Duodenal mucosa (tissue), 2 donors: ENCODE results near the gene SMARCD1.

Experiments
- H3K27ac ChIP-seq: one replicate; pipeline ENCODE4 v1.7.0; 2013; ENCODE audit warnings: low read depth, low read length
- H3K27me3 ChIP-seq, 2 donors: one replicate each; pipeline ENCODE4 v1.7.0; 2013; ENCODE audit warnings: low read length in 2 of 2, control low read depth in 1 of 2; ENCODE audit not compliant: insufficient read depth in 2 of 2, control insufficient read depth in 1 of 2
- H3K36me3 ChIP-seq, 2 donors: one replicate each; pipeline ENCODE4 v1.7.0; 2013; ENCODE audit warnings: low read length in 2 of 2, control low read depth in 1 of 2; ENCODE audit not compliant: insufficient read depth in 2 of 2, control insufficient read depth in 1 of 2
- H3K4me1 ChIP-seq, 2 donors: one replicate each; pipeline ENCODE4 v1.7.0; 2013; ENCODE audit warnings: low read length in 2 of 2, control low read depth in 1 of 2; ENCODE audit not compliant: insufficient read depth in 2 of 2, control insufficient read depth in 1 of 2
- H3K4me3 ChIP-seq, 2 donors: one replicate each; pipeline ENCODE4 v1.7.0; 2013; ENCODE audit warnings: low read length in 2 of 2, low read depth in 1 of 2
- H3K9ac ChIP-seq, 2 donors: one replicate each; pipeline ENCODE4 v1.7.0; 2013; ENCODE audit warnings: low read length in 2 of 2, low read depth in 1 of 2
- H3K9me3 ChIP-seq, 2 donors: one replicate each; pipeline ENCODE4 v1.7.0; 2013; ENCODE audit warnings: low read length in 2 of 2, control low read depth in 1 of 2; ENCODE audit not compliant: control insufficient read depth in 1 of 2

SMARCD1 gene

GRCh38 chr12:50084775-50085614 lies at the start of gene SMARCD1:
SMARCD1 (plus strand) TSS chr12:50085342; CDS start chr12:50085370, 28 bp downstream.
- peaks cover 19 to 32% of the 10 kb centered on the region in 2 donors for H3K36me3 ChIP-seq
- H3K4me1 ChIP-seq = peaks cover 23 to 32% of the 10 kb centered on the region in 2 donors
- no peaks in the 10 kb centered on the region for H3K9me3 ChIP-seq
- peak within 1 kb of the TSS; percentile 65 for H3K27ac ChIP-seq
- no peaks in the 10 kb centered on the region for H3K27me3 ChIP-seq
- H3K9ac ChIP-seq = peak within 1 kb of the TSS; percentile 69 to 89
- peak within 1 kb of the TSS; percentile 77 to 93 for H3K4me3 ChIP-seq

- H3K36me3 ChIP-seq = no peaks in the 10 kb centered on the region
- H3K9ac ChIP-seq = no peak overlapping the region
- no peaks in the 10 kb centered on the region for H3K9me3 ChIP-seq
- H3K27me3 ChIP-seq = no peaks in the 10 kb centered on the region
- H3K4me1 ChIP-seq = no peaks in the 10 kb centered on the region
- no peak overlapping the region for H3K4me3 ChIP-seq
- H3K27ac ChIP-seq = no peak overlapping the region
Measured at GRCh38 chr12:50038336-50038735, 46.8 kb upstream of the SMARCD1 start.

DNA sequence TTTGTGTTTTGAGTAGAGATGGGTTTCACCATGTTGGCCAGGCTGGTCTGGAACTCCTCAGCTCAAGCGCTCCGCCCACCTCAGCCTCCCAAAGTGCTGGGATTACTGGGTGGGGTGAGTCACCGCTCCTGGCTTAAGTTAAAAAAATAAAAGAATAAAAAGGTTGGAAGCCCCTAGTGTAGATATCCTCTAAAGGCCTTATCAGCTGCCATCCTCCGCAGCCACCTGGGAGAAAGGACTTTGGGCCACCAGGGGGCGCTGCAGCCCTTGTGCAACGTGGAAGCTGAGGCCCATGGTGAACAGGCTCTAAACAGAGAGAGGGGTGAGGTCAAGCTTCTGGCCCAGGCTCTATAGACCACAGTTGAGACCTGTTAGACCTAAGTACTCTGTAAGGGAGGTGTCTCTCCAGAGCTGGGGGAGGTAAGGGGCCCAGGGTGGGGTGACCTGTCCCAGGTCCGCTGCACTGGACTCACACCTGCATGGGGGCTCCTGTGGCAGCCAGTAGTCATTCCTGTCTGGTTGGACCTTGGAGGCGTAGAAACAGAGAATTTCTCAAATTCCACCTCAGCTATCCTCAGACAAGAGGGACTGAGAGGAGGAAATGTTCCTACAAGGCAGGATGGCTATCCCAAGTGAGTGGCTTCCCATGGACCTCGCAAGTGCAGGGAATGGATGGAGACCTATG lies 45.8 kb upstream of the SMARCD1 start:
- Histone ChIP-seq H3K27me3 (no peaks in the 10 kb centered on the region), H3K9ac (no peak overlapping the region)

DNA sequence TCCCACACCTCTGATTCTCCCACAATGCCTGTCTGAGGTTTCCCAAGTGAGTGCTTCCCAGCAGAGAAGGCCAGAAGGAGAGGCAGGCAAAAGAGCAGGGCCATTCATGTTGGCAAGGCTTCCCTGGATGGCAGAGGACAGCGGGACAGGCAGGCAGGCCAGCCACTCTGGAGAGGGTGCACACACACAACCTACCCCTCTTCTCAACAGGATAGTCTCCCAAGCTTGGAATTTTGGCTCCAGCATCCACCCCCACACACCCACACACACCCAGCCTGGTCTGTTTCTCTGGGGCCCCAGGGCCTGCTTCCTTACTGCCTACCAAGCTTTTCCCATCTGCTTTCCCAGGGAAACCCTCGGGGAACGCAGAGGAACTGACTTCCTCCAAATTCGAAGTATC lies 44.5 kb upstream of the SMARCD1 start:
- Histone ChIP-seq H3K27me3 (no peaks in the 10 kb centered on the region), H3K36me3 (no peaks in the 10 kb centered on the region), H3K27ac (no peak overlapping the region), H3K4me3 (no peak overlapping the region), H3K9ac (no peak overlapping the region), H3K4me1 (no peaks in the 10 kb centered on the region), H3K9me3 (no peaks in the 10 kb centered on the region)

More for the DNA sequence above, 45.8 kb upstream of the SMARCD1 start:
- no peak overlapping the region for H3K27ac ChIP-seq
- no peaks in the 10 kb centered on the region for H3K4me1 ChIP-seq
- no peaks in the 10 kb centered on the region for H3K9me3 ChIP-seq
- no peak overlapping the region for H3K4me3 ChIP-seq
- H3K36me3 ChIP-seq = no peaks in the 10 kb centered on the region

DNA sequence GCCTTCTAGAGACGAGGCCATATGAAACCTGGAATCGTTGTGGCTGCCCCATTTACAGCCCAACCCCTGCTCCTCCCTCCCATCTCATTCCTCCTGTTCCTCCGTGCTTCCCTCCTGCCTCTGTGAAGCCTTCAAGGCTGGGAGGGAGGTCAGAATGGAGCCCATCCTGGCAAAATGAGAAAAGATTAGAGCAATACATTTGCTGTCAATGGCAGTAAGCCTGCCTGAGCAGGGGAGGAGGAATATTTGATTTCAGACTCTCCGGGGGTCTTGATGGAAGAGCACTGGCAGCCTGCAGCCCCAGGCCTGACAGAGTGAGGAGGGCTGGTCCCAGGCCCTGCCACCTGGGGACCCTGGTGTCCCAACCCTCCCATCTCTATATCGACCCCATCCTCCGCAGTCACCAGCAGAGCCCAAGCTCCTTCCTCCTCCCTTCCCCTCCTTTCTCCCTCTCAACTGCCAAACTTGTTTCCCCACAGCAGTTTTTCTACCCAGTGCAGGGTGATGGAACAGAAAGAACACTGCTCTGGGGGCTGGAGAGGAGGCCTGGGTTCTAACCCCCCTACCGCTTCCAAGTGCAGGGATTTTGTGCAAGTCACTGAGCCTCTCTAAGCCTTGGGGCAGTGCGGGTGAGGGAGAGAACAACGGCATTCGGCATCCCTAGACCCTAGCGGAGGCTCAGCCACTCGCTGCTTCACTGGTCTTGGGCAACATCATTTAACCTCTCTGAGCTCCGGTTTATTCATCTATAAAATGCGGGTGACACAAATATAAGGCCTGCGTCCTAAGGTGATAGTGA lies 43.9 kb upstream of the SMARCD1 start:
- H3K4me3 ChIP-seq = no peak overlapping the region
- no peaks in the 10 kb centered on the region for H3K27me3 ChIP-seq
- no peak overlapping the region for H3K9ac ChIP-seq
- no peaks in the 10 kb centered on the region for H3K4me1 ChIP-seq
- H3K27ac ChIP-seq = no peak overlapping the region
- no peaks in the 10 kb centered on the region for H3K36me3 ChIP-seq
- H3K9me3 ChIP-seq = no peaks in the 10 kb centered on the region

DNA sequence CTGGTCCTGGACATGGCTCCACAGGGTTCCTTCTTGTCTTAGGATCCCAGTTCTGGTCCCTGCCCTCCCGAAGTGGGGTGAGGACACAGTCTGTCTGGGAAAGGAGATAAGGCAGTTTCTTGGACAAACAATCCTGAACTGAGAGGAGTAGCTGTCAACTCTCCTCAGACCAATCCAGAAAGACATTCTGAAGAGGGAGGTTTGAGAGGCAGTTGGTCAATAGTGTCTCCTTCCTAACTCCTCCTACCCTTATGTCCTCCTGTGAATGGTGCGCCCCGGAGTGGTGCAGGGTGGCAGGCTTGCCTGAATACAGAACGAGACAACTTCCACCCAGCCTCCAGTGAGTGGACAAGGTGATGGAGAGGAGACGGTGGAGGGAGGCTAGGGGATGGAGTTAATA lies 43.2 kb upstream of the SMARCD1 start:
- Histone ChIP-seq H3K4me3 (no peak overlapping the region), H3K27me3 (no peaks in the 10 kb centered on the region), H3K27ac (no peak overlapping the region), H3K36me3 (no peaks in the 10 kb centered on the region), H3K9me3 (no peaks in the 10 kb centered on the region), H3K9ac (no peak overlapping the region), H3K4me1 (no peaks in the 10 kb centered on the region)

DNA sequence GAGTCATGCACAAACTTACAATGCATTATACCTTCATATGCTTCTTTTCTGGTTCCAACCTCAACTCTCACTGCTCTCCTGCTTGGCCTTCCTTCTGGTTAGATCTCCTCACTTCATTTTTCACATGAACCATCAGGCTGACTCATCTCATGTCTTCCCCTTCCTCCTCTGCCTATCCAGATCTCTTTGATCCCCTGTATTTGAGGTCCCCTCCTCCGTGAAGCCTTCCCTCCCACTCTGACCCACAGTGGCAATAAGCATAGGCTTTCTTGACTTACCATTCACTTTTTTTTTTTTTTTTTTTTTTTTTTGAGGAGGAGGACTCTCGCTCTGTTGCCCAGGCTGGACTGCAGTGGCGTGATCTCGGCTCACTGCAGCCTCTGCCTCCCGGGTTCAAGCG lies 42.4 kb upstream of the SMARCD1 start:
- Histone ChIP-seq H3K4me1 (no peaks in the 10 kb centered on the region), H3K9me3 (no peaks in the 10 kb centered on the region), H3K4me3 (no peak overlapping the region), H3K36me3 (no peaks in the 10 kb centered on the region), H3K27me3 (no peaks in the 10 kb centered on the region), H3K27ac (no peak overlapping the region), H3K9ac (no peak overlapping the region)

- Histone ChIP-seq H3K9ac (no peak overlapping the region), H3K27ac (no peak overlapping the region), H3K27me3 (no peaks in the 10 kb centered on the region), H3K4me1 (no peaks in the 10 kb centered on the region), H3K36me3 (no peaks in the 10 kb centered on the region), H3K9me3 (no peaks in the 10 kb centered on the region), H3K4me3 (no peak overlapping the region)
Measured at GRCh38 chr12:50043308-50043707, 41.8 kb upstream of the SMARCD1 start.

GRCh38 chr12:50043854-50044253 lies 41.3 kb upstream of the SMARCD1 start:
- H3K36me3 ChIP-seq = no peaks in the 10 kb centered on the region
- no peaks in the 10 kb centered on the region for H3K9me3 ChIP-seq
- H3K27ac ChIP-seq = no peak overlapping the region
- H3K27me3 ChIP-seq = no peaks in the 10 kb centered on the region
- H3K4me1 ChIP-seq = no peaks in the 10 kb centered on the region
- H3K9ac ChIP-seq = no peak overlapping the region
- H3K4me3 ChIP-seq = no peak overlapping the region
